ENCODE measurements around the gene ARSA. TPM values are rescaled to one million over a fixed set of nuclear protein-coding genes. Genes with fewer than 3 reads are reported as not detected.

Gene ARSA
- total and polyA plus RNA-seq, 2 of the 13 experiments (the other 11 are each of a cell fraction or from before 2014, with no cell fraction given) = 9.0 to 11.5 TPM

- no peak for TF ChIP-seq KMT2A (CRISPR knock-in tag; IDR thresholded peaks at IDR 0.05)
- no peak for TF ChIP-seq ZBTB7A (CRISPR knock-in tag; IDR thresholded peaks at IDR 0.05)
- no peak for TF ChIP-seq ZNF292 (CRISPR knock-in tag; IDR thresholded peaks at IDR 0.05; ENCODE audit: borderline replicate concordance, low read depth)
- no peak for TF ChIP-seq TAF15 (IDR thresholded peaks at IDR 0.05; ENCODE audit: low read depth, low read length, poor library complexity, severe bottlenecking)
- no peak for TF ChIP-seq ATF2 (CRISPR knock-in tag; IDR thresholded peaks at IDR 0.05)
- TF ChIP-seq ZNF704 (CRISPR knock-in tag; IDR thresholded peaks at IDR 0.05; ENCODE audit: borderline replicate concordance) = no peak
- no peak for TF ChIP-seq KLF16 (CRISPR knock-in tag; IDR thresholded peaks at IDR 0.05)
- no peak for TF ChIP-seq DDIT3 (CRISPR knock-in tag; IDR thresholded peaks at IDR 0.05)
- TF ChIP-seq ZNF263 (CRISPR knock-in tag; IDR thresholded peaks at IDR 0.05) = no peak
- no peak for TF ChIP-seq U2AF2 (IDR thresholded peaks at IDR 0.05; ENCODE audit: low read depth, low read length)
- no peak for TF ChIP-seq ZBTB25 (CRISPR knock-in tag; IDR thresholded peaks at IDR 0.05)
- TF ChIP-seq CHCHD3 (CRISPR knock-in tag; IDR thresholded peaks at IDR 0.05) = no peak
- 0 out of 2 replicates have a peak, but pooled peaks have one; percentile 24 for TF ChIP-seq TOPORS (CRISPR knock-in tag; IDR thresholded peaks at IDR 0.05)
- TF ChIP-seq KDM5A (IDR thresholded peaks at IDR 0.05; ENCODE audit: borderline replicate concordance, low read length) = no peak
- no peak for TF ChIP-seq FOXO1 (CRISPR knock-in tag; IDR thresholded peaks at IDR 0.05)
- no peak for TF ChIP-seq RFXAP (CRISPR knock-in tag; IDR thresholded peaks at IDR 0.05; ENCODE audit: borderline replicate concordance)
- 0 out of 2 replicates have a peak, but pooled peaks have one; percentile 50 for TF ChIP-seq ZKSCAN8 (CRISPR knock-in tag; IDR thresholded peaks at IDR 0.05; ENCODE audit: borderline replicate concordance)
- TF ChIP-seq HHEX (CRISPR knock-in tag; IDR thresholded peaks at IDR 0.05) = no peak
- no peak for TF ChIP-seq ZEB1 (IDR thresholded peaks at IDR 0.05; ENCODE audit: insufficient replicate concordance, low read depth)
- TF ChIP-seq CEBPB (IDR thresholded peaks at IDR 0.05; ENCODE audit: borderline replicate concordance, low read depth, low read length) = no peak
- TF ChIP-seq NKX3-1 (CRISPR knock-in tag; IDR thresholded peaks at IDR 0.05) = 0 out of 2 replicates have a peak, but pooled peaks have one; percentile 19
- no peak for TF ChIP-seq CEBPZ (IDR thresholded peaks at IDR 0.05; ENCODE audit: low read length)
- TF ChIP-seq ADNP (CRISPR knock-in tag; IDR thresholded peaks at IDR 0.05) = no peak
Observed at GRCh38 chr22:50621948-50622722, 5.8 kb downstream of the ARSA start (continued).

Measured in HepG2 (cell line).